Measurements from ENCODE around the gene ANO1. TPM values are rescaled to one million over a fixed set of nuclear protein-coding genes. Genes with fewer than 3 reads are reported as not detected.

The ANO1 gene
- 8.7 and 9.1 TPM in 2 replicates for total RNA-seq
- long read RNA-seq, partial matches to known transcripts: 0 of 2 reads
- long read RNA-seq, other reads (novel, unspliced or antisense): 2 of 2 reads

- Mint-ChIP-seq H3K9me3 (ENCODE audit: low read depth) (no peaks in the 10 kb centered on the region), H3K4me1 (ENCODE audit: low read depth) (no peaks in the 10 kb centered on the region), H3K4me3 (ENCODE audit: low read depth) (peak within 1 kb of the TSS; percentile 50), H3K27me3 (peaks cover 82% of the 10 kb centered on the region), H3K36me3 (ENCODE audit: insufficient read depth) (no peaks in the 10 kb centered on the region), H3K27ac (no peak within 1 kb of the TSS)
- no peak for TF ChIP-seq CTCF (IDR thresholded peaks at IDR 0.05; ENCODE audit: unreplicated experiment)
- DNase-seq (ENCODE audit: low spot score, unreplicated experiment): no peak
Measured at GRCh38 chr11:70078095-70078780, at the start of gene ANO1. Gene ANO1 (plus strand): TSS chr11:70078317. CDS start chr11:70078607, 290 bp downstream.

GRCh38 chr11:70029115-70029860 lies 48.8 kb upstream of the ANO1 start:
- Mint-ChIP-seq H3K9me3 (ENCODE audit: low read depth) (no peaks in the 10 kb centered on the region), H3K27ac (no peak overlapping the region), H3K4me3 (ENCODE audit: low read depth) (no peak overlapping the region), H3K36me3 (ENCODE audit: insufficient read depth) (no peaks in the 10 kb centered on the region), H3K4me1 (ENCODE audit: low read depth) (peaks cover 8% of the 10 kb centered on the region), H3K27me3 (peaks cover 20% of the 10 kb centered on the region)
- no peak for TF ChIP-seq CTCF (IDR thresholded peaks at IDR 0.05; ENCODE audit: unreplicated experiment)
- DNase-seq (ENCODE audit: low spot score, unreplicated experiment): no peak

GRCh38 chr11:70029861-70030380 lies 48.2 kb upstream of the ANO1 start:
- Mint-ChIP-seq H3K9me3 (ENCODE audit: low read depth) (no peaks in the 10 kb centered on the region), H3K36me3 (ENCODE audit: insufficient read depth) (no peaks in the 10 kb centered on the region)
- no peak for TF ChIP-seq CTCF (IDR thresholded peaks at IDR 0.05; ENCODE audit: unreplicated experiment)

GRCh38 chr11:70030412-70030811 lies 47.7 kb upstream of the ANO1 start:
- no peak for TF ChIP-seq CTCF (IDR thresholded peaks at IDR 0.05; ENCODE audit: unreplicated experiment)
- peaks cover 17% of the 10 kb centered on the region for H3K4me1 Mint-ChIP-seq (ENCODE audit: low read depth)
- H3K27ac Mint-ChIP-seq: no peak overlapping the region
- H3K27me3 Mint-ChIP-seq: peaks cover 20% of the 10 kb centered on the region
- no peak overlapping the region for H3K4me3 Mint-ChIP-seq (ENCODE audit: low read depth)
- no peaks in the 10 kb centered on the region for H3K9me3 Mint-ChIP-seq (ENCODE audit: low read depth)
- H3K36me3 Mint-ChIP-seq (ENCODE audit: insufficient read depth): no peaks in the 10 kb centered on the region
- DNase-seq (ENCODE audit: low spot score, unreplicated experiment): no peak

More at GRCh38 chr11:70029861-70030380, 48.2 kb upstream of the ANO1 start:
- no peak overlapping the region for H3K27ac Mint-ChIP-seq
- peaks cover 20% of the 10 kb centered on the region for H3K27me3 Mint-ChIP-seq
- H3K4me3 Mint-ChIP-seq (ENCODE audit: low read depth): no peak overlapping the region
- DNase-seq (ENCODE audit: low spot score, unreplicated experiment): no peak
- H3K4me1 Mint-ChIP-seq (ENCODE audit: low read depth): peaks cover 15% of the 10 kb centered on the region

Data from progenitor cell of endocrine pancreas (in vitro differentiated cells).